Ovary (tissue), 9 donors: ENCODE data around the gene ELOVL5. TPM values are rescaled to one million over a fixed set of nuclear protein-coding genes. Genes with fewer than 3 reads are reported as not detected.
A peak's percentile ranks its signal among the peaks of the same experiment; 100 is the strongest.

Experiments
- DNase-seq, 5 donors: peaks; one replicate each; pipeline ENCODE4 v3.0.0-alpha.2; 2019 to 2020
- H3K27ac ChIP-seq, 2 donors: fragments of 200-600 bp; one replicate each; pipeline versions ENCODE4 v1.5.1 to v1.8.0; 2019 to 2022
- H3K27me3 ChIP-seq: fragments of 200-600 bp; one replicate; pipeline ENCODE4 v1.8.0; 2022
- H3K36me3 ChIP-seq: fragments of 200-600 bp; sonication (generic); one replicate; pipeline ENCODE4 v1.5.1; 2019
- H3K4me1 ChIP-seq: one replicate; pipeline ENCODE4 v1.8.1; 2013; ENCODE audit warnings: mild to moderate bottlenecking, moderate library complexity; ENCODE audit not compliant: insufficient read depth
- H3K4me3 ChIP-seq: fragments of 200-600 bp; sonication (generic); one replicate; pipeline ENCODE4 v1.5.1; 2017
- H3K9me3 ChIP-seq, 2 donors: fragments of 200-600 bp in 1 of 2; sonication (generic) in 1 of 2; one replicate each; pipeline versions ENCODE4 v1.5.1 to v1.8.1; 2013 to 2019; ENCODE audit warnings: mild to moderate bottlenecking in 1 of 2, moderate library complexity in 1 of 2
- EP300 ChIP-seq: sonication (generic); formaldehyde crosslinking; IDR thresholded peaks from one replicate; pipeline ENCODE4 v1.6.1; 2017; ENCODE audit warnings: antibody characterized with exemption
- POLR2A ChIP-seq: fragments of 450-650 bp; IDR thresholded peaks from one replicate; pipeline ENCODE4 v1.6.1; 2017; ENCODE audit warnings: antibody characterized with exemption, mild to moderate bottlenecking, moderate library complexity
- WGBS, 3 donors: extraction: QIAGEN DNeasy Blood & Tissue Kit in 1 of 3; methylation state at CpG; one replicate each; pipeline versions ENCODE4 v1.1.5 to v1.1.7; 2013 to 2017; 5-methylcytosine and 5-hydroxymethylcytosine counted together
- intact Hi-C, 4 donors: fragments of 100-400 bp; cut with DNase I; formaldehyde crosslinking; loops; one replicate each; pipeline versions ENCODE4 v1.11.0 to v1.15.1; 2022 to 2023
- polyA plus RNA-seq, 2 donors: library from polyadenylated mRNA; stranded (reverse); fragments of 200-250 nt in 1 of 2; fragments of 350-450 nt in 1 of 2; fragmentation: Illumina TruSeq in 1 of 2; extraction: RNeasy Lipid Tissue Mini Kit (QIAGEN cat#74804) in 1 of 2; gene quantifications; one replicate each; pipeline ENCODE4 v1.2.3, GENCODE V29; 2013 to 2014
- total RNA-seq, 7 donors: library from RNA; depleted of rRNA in 2 of 7; stranded (reverse); fragments of >200 nt in 2 of 7; fragmentation: NEBNext Ultra II Directional in 3 of 7; extraction: Animal tissue kit (Norgen Biotek cat#: 25700) in 3 of 7; gene quantifications; one replicate each; pipeline versions ENCODE4 v1.1.0 to v1.2.4, GENCODE V29; 2016 to 2023
- TF ChIP-seq, protein P1 (sequence below), 3 donors: fragments of 450-650 bp in 2 of 3; fragments of 200-600 bp in 1 of 3; IDR thresholded peaks; one replicate each; pipeline versions ENCODE4 v1.5.1 to v1.8.0; 2016 to 2022; ENCODE audit warnings: antibody characterized with exemption in 3 of 3, mild to moderate bottlenecking in 1 of 3
- donor health status: DM: no; HTN: no; CAD: no; lungs with moderate emphysema.
- donor health status: DM: no; HTN: no; CAD: no.
- donor health status: Bipolar disorder and iron deficiency.
- donor health status: DM: yes; HTN: yes; CAD: no.
- donor health status: DM: no; HTN: no; CAD: no.
- donor health status: DM: yes; HTN: yes; CAD: no.

ELOVL5 gene
- total and polyA plus RNA-seq, 9 donors, result 14.7 to 191 (median 41.8) TPM

DNA sequence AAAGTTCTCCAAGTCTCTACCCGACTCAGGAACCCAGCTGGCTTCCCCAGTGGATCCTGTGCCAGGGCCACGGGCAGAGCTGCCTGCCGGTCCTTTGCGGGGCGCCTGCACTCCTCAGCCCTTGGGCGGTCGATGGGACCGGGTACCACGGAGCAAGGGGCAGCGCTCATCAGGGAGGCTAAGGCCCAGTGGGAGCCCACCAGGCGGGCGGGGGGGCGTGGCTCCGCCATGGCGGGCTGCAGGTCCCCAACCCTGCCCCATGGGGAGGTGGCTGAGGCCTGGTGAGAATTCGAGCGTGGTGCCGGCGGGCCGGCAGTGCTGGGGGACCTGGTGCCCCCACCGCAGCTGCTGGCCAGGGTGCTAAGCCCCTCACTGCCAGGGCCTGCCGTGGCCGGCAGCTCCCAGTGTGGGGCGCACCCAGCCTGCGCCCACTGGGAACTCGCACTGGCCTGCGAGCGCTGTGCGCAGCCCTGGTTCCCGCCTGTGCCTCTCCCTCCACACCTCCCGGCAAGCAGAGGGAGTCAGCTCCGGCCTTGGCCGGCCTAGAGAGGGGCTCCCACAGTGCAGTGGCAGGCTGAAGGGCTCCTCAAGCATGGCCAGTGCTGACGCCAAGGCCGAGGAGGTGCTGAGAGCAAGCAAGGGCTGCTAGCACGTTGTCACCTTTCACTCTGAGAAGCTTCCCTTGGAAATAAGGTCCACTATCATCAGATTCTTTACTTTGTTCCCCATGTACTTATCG is 14.8 kb upstream of the ELOVL5 start:
- H3K4me1 ChIP-seq, result peaks cover 3% of the 10 kb centered on the region
- no peaks in the 10 kb centered on the region for H3K36me3 ChIP-seq
- H3K4me3 ChIP-seq, result no peak overlapping the region
- no peak overlapping the region for H3K27ac ChIP-seq
- no peaks in the 10 kb centered on the region for H3K27me3 ChIP-seq
- intact Hi-C loops, result no loop called here
- DNase-seq, result no peak
- TF ChIP-seq, protein P1, sequence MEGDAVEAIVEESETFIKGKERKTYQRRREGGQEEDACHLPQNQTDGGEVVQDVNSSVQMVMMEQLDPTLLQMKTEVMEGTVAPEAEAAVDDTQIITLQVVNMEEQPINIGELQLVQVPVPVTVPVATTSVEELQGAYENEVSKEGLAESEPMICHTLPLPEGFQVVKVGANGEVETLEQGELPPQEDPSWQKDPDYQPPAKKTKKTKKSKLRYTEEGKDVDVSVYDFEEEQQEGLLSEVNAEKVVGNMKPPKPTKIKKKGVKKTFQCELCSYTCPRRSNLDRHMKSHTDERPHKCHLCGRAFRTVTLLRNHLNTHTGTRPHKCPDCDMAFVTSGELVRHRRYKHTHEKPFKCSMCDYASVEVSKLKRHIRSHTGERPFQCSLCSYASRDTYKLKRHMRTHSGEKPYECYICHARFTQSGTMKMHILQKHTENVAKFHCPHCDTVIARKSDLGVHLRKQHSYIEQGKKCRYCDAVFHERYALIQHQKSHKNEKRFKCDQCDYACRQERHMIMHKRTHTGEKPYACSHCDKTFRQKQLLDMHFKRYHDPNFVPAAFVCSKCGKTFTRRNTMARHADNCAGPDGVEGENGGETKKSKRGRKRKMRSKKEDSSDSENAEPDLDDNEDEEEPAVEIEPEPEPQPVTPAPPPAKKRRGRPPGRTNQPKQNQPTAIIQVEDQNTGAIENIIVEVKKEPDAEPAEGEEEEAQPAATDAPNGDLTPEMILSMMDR (IDR thresholded peaks at IDR 0.05), result no peak
- no peak for TF ChIP-seq EP300
- TF ChIP-seq POLR2A, result no peak
- no peaks in the 10 kb centered on the region for H3K9me3 ChIP-seq
- WGBS, 3 donors, result 96 to 98% (median 97%) methylated on average over 37 of the region's 37 CpGs

GRCh38 chr6:53361549-53362031 is 12.8 kb upstream of the ELOVL5 start:
- Histone ChIP-seq H3K27me3 (no peaks in the 10 kb centered on the region), H3K4me1 (peaks cover 3% of the 10 kb centered on the region), H3K9me3 (no peaks in the 10 kb centered on the region), H3K4me3 (no peak overlapping the region), H3K27ac (no peak overlapping the region), H3K36me3 (no peaks in the 10 kb centered on the region)
- intact Hi-C loops, result no loop called here
- TF ChIP-seq POLR2A, result no peak
- no peak for TF ChIP-seq EP300
- 67 to 79% (median 77%) methylated on average over 4 of the region's 4 CpGs for WGBS, 3 donors
- no peak for DNase-seq

- H3K9me3 ChIP-seq, result no peaks in the 10 kb centered on the region
- H3K4me1 ChIP-seq, result peaks cover 3% of the 10 kb centered on the region
- intact Hi-C loops, result no loop called here
- H3K4me3 ChIP-seq, result peak overlapping the region; percentile 51
- TF ChIP-seq, protein P1 (IDR thresholded peaks at IDR 0.05), result no peak
- TF ChIP-seq EP300 (no peak), POLR2A (no peak)
- WGBS, 3 donors, result 31 to 48% (median 35%) methylated on average over 10 of the region's 10 CpGs
- H3K36me3 ChIP-seq, result no peaks in the 10 kb centered on the region
- peak overlapping the region; percentile 89 to 94 for H3K27ac ChIP-seq
- DNase-seq, result no peak
- no peaks in the 10 kb centered on the region for H3K27me3 ChIP-seq
Observed at GRCh38 chr6:53360093-53360912, 11.6 kb upstream of the ELOVL5 start.

- H3K27me3 ChIP-seq, result no peaks in the 10 kb centered on the region
- peak overlapping the region; percentile 51 for H3K4me3 ChIP-seq
- peaks cover 3% of the 10 kb centered on the region for H3K4me1 ChIP-seq
- intact Hi-C loops, result no loop called here
- H3K9me3 ChIP-seq, result no peaks in the 10 kb centered on the region
- DNase-seq, result no peak
- H3K36me3 ChIP-seq, result no peaks in the 10 kb centered on the region
- peak overlapping the region; percentile 89 to 94 for H3K27ac ChIP-seq
- no peak for TF ChIP-seq EP300
- TF ChIP-seq, protein P1 (IDR thresholded peaks at IDR 0.05), result peak in 1 of 3 donors; percentile 9
- WGBS, 3 donors, result 0 to 2% (median 0%) methylated on average over 10 of the region's 10 CpGs
Observed at GRCh38 chr6:53359843-53360092, 11.0 kb upstream of the ELOVL5 start.
